ENCODE results near the gene ESR2.

Gene ESR2

GRCh38 chr14:64245491-64245890 lies 48.7 kb downstream of the ESR2 start:
- H3K9ac ChIP-seq (ENCODE audit: low read length): no peak overlapping the region
- H3K27ac ChIP-seq (ENCODE audit: low read depth, low read length): no peak overlapping the region
- no CpG with 5 or more reads among the region's 4 CpGs for WGBS (ENCODE audit: extremely low coverage, insufficient coverage, low lambda C conversion rate)

DNA sequence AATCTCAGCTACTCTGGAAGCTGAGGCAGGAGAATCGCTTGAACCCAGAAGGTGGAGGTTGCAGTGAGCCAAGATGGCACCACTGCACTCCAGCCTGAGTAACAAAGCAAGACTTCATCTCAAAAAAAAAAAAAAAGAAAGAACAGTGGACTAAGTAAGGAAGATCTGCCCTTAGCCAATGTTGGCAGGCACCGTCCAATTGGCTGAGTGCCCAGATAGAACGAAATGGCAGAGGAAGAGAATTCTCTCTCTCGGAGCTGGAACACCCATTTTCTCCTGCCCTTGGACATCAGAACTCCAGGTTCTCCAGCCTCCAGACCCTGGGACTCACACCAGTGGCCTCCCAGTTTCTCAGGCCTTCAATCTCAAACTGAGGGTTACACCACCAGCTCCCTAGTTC lies 49.9 kb downstream of the ESR2 start:
- H2BK5ac ChIP-seq (ENCODE audit: low read length): no peak overlapping the region

More at GRCh38 chr14:64245491-64245890, 48.7 kb downstream of the ESR2 start:
- Histone ChIP-seq H3K79me2 (ENCODE audit: control insufficient read depth, insufficient read depth, low read length) (no peaks in the 10 kb centered on the region), H3K18ac (ENCODE audit: low read length) (no peak overlapping the region), H3K4me3 (ENCODE audit: low read length) (no peak overlapping the region), H3K36me3 (ENCODE audit: control insufficient read depth, insufficient read depth, low read length) (no peaks in the 10 kb centered on the region), H4K5ac (ENCODE audit: low read length) (no peak overlapping the region), H2AK5ac (ENCODE audit: low read length) (no peak overlapping the region), H3K27me3 (ENCODE audit: insufficient read depth, low read length, poor library complexity) (no peaks in the 10 kb centered on the region), H2BK15ac (replicated peaks; ENCODE audit: low read depth) (no peak overlapping the region), H3K4ac (ENCODE audit: low read depth, low read length) (no peak overlapping the region), H3K56ac (ENCODE audit: low read length) (no peak overlapping the region), H2BK120ac (ENCODE audit: low read depth, low read length) (no peak overlapping the region), H3K4me1 (ENCODE audit: control insufficient read depth, low read depth, low read length) (no peaks in the 10 kb centered on the region), H3K79me1 (ENCODE audit: low read length) (no peaks in the 10 kb centered on the region), H3K23ac (ENCODE audit: low read length) (no peak overlapping the region), H3K4me2 (ENCODE audit: low read length) (no peak overlapping the region), H4K8ac (ENCODE audit: low read depth, low read length) (no peak overlapping the region), H2BK5ac (ENCODE audit: low read length) (no peak overlapping the region)
- no peak for DNase-seq

DNA sequence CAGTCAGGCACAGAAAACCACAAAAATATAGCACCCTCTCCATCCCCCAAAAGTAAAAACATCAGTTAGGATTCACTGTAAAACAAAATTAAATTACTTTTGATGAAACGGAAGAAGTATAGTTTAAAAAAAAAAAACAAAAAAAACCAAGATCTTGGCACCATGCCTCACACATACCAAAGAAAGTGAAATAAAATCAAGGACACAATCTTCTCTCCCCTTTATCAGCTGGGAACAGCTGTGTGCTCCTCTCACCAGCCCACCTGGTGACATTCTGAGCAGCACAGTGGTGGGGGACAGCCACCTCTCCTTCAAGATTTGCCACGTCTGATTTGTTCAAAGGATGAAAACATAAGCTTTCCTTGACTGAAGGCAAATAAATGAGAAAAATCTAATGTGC lies 55.5 kb downstream of the ESR2 start:
- H3K79me1 ChIP-seq (ENCODE audit: low read length): no peaks in the 10 kb centered on the region
- no peaks in the 10 kb centered on the region for H3K79me2 ChIP-seq (ENCODE audit: control insufficient read depth, insufficient read depth, low read length)
- no peak overlapping the region for H3K56ac ChIP-seq (ENCODE audit: low read length)
- no peak overlapping the region for H3K27ac ChIP-seq (ENCODE audit: low read depth, low read length)
- no peak for DNase-seq
- H2BK15ac ChIP-seq (replicated peaks; ENCODE audit: low read depth): no peak overlapping the region
- H3K4ac ChIP-seq (ENCODE audit: low read depth, low read length): no peak overlapping the region
- no peak overlapping the region for H3K18ac ChIP-seq (ENCODE audit: low read length)
- H3K4me1 ChIP-seq (ENCODE audit: control insufficient read depth, low read depth, low read length): no peaks in the 10 kb centered on the region
- H3K4me2 ChIP-seq (ENCODE audit: low read length): no peak overlapping the region
- no CpG with 5 or more reads among the region's 2 CpGs for WGBS (ENCODE audit: extremely low coverage, insufficient coverage, low lambda C conversion rate)
- H4K8ac ChIP-seq (ENCODE audit: low read depth, low read length): no peak overlapping the region
- no peak overlapping the region for H3K4me3 ChIP-seq (ENCODE audit: low read length)
- no peak overlapping the region for H3K23ac ChIP-seq (ENCODE audit: low read length)
- H2BK5ac ChIP-seq (ENCODE audit: low read length): no peak overlapping the region
- no peaks in the 10 kb centered on the region for H3K36me3 ChIP-seq (ENCODE audit: control insufficient read depth, insufficient read depth, low read length)
- no peak overlapping the region for H4K5ac ChIP-seq (ENCODE audit: low read length)
- H3K9ac ChIP-seq (ENCODE audit: low read length): no peak overlapping the region
- H2AK5ac ChIP-seq (ENCODE audit: low read length): no peak overlapping the region
- no peaks in the 10 kb centered on the region for H3K27me3 ChIP-seq (ENCODE audit: insufficient read depth, low read length, poor library complexity)
- no peak overlapping the region for H2BK120ac ChIP-seq (ENCODE audit: low read depth, low read length)

More for the DNA sequence above, 49.9 kb downstream of the ESR2 start:
- Histone ChIP-seq H3K9ac (ENCODE audit: low read length) (no peak overlapping the region), H3K27ac (ENCODE audit: low read depth, low read length) (no peak overlapping the region), H3K79me2 (ENCODE audit: control insufficient read depth, insufficient read depth, low read length) (no peaks in the 10 kb centered on the region), H3K4me1 (ENCODE audit: control insufficient read depth, low read depth, low read length) (no peaks in the 10 kb centered on the region), H3K4ac (ENCODE audit: low read depth, low read length) (no peak overlapping the region), H4K5ac (ENCODE audit: low read length) (no peak overlapping the region), H3K23ac (ENCODE audit: low read length) (no peak overlapping the region), H3K4me3 (ENCODE audit: low read length) (no peak overlapping the region), H3K18ac (ENCODE audit: low read length) (no peak overlapping the region), H2BK120ac (ENCODE audit: low read depth, low read length) (no peak overlapping the region), H2BK15ac (replicated peaks; ENCODE audit: low read depth) (no peak overlapping the region), H3K56ac (ENCODE audit: low read length) (no peak overlapping the region), H3K79me1 (ENCODE audit: low read length) (no peaks in the 10 kb centered on the region), H2AK5ac (ENCODE audit: low read length) (no peak overlapping the region), H4K8ac (ENCODE audit: low read depth, low read length) (no peak overlapping the region), H3K27me3 (ENCODE audit: insufficient read depth, low read length, poor library complexity) (no peaks in the 10 kb centered on the region), H3K4me2 (ENCODE audit: low read length) (no peak overlapping the region), H3K36me3 (ENCODE audit: control insufficient read depth, insufficient read depth, low read length) (no peaks in the 10 kb centered on the region)
- no peak for DNase-seq
- WGBS (ENCODE audit: extremely low coverage, insufficient coverage, low lambda C conversion rate): no CpG with 5 or more reads among the region's 4 CpGs

DNA sequence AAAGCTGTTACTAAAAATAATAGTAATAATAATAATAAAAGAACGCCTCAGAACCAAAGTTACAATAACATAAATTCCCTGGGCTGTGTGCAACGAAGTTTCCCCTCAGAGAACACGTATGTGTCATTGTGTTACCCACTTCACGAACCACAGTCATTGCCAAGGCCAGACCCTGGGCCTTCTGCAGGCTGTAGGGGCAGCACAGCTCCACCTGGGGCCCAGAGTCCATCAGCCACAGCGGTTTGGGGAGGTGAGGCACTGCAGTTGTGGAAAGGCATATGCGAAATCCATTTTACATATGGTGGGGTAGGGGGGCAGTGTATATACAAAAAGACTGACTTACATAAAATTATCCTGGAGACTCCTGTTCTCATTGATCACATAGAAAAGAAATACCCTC lies 56.1 kb downstream of the ESR2 start:
- no peak overlapping the region for H3K9ac ChIP-seq (ENCODE audit: low read length)
- H3K4ac ChIP-seq (ENCODE audit: low read depth, low read length): no peak overlapping the region
- no peaks in the 10 kb centered on the region for H3K27me3 ChIP-seq (ENCODE audit: insufficient read depth, low read length, poor library complexity)
- H4K5ac ChIP-seq (ENCODE audit: low read length): no peak overlapping the region
- no peak overlapping the region for H3K56ac ChIP-seq (ENCODE audit: low read length)
- no peak overlapping the region for H2AK5ac ChIP-seq (ENCODE audit: low read length)
- H3K79me2 ChIP-seq (ENCODE audit: control insufficient read depth, insufficient read depth, low read length): no peaks in the 10 kb centered on the region
- no peaks in the 10 kb centered on the region for H3K36me3 ChIP-seq (ENCODE audit: control insufficient read depth, insufficient read depth, low read length)
- no peak overlapping the region for H2BK5ac ChIP-seq (ENCODE audit: low read length)
- H3K4me1 ChIP-seq (ENCODE audit: control insufficient read depth, low read depth, low read length): no peaks in the 10 kb centered on the region
- H4K8ac ChIP-seq (ENCODE audit: low read depth, low read length): no peak overlapping the region
- no peak overlapping the region for H3K4me3 ChIP-seq (ENCODE audit: low read length)
- no CpG with 5 or more reads among the region's 6 CpGs for WGBS (ENCODE audit: extremely low coverage, insufficient coverage, low lambda C conversion rate)
- H3K79me1 ChIP-seq (ENCODE audit: low read length): no peaks in the 10 kb centered on the region
- H3K27ac ChIP-seq (ENCODE audit: low read depth, low read length): no peak overlapping the region
- H3K4me2 ChIP-seq (ENCODE audit: low read length): no peak overlapping the region
- no peak overlapping the region for H3K23ac ChIP-seq (ENCODE audit: low read length)
- no peak overlapping the region for H2BK15ac ChIP-seq (replicated peaks; ENCODE audit: low read depth)
- no peak overlapping the region for H2BK120ac ChIP-seq (ENCODE audit: low read depth, low read length)
- H3K18ac ChIP-seq (ENCODE audit: low read length): no peak overlapping the region
- peak; percentile 23 for DNase-seq

DNA sequence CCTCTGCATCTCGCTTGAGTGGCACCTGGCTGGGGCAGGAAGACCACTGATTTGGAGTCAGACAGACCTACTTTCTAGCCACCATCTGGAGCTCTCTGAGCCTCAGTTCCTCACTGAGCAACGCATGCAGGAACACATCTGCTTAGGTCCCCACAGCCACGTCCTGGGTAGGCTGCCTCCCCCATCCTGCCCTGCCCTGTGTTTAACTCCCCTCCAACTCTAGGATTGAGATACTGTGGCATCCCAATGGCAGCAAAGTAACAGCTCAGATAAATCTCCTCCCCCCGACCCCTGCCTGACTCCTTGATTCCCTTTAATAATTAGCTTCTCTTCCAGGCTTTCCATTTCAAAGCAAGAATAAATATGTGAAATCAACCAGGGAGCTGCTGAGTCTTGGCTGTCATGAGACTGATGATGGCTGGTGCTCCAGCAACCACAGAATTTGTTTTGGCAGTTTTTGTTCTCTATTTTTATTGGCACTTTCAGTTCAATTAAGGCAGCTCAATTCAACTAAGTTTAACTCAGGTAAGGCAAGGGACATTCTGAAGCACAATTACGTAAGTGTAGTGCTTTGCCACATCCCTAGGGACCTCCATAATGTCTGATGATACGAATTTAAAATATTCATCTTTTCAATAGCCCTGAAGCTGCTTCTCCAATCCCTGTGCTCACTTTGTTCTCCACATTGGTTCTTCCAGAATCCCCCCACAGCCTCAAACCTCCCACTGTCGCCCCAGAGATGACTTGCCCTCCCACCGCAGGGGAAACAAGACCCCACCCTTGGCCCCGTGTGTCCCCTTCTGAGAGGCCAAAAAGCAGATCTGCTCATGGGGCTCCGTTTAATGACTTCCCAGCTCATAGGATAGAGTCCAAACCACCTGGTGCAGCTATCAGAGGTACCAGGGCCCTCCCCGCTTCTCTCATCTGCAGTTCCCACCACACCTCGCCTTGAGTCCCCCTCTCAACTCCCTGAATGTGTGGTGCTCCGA lies 58.2 kb downstream of the ESR2 start:
- no peak overlapping the region for H3K23ac ChIP-seq (ENCODE audit: low read length)
- no peak overlapping the region for H3K56ac ChIP-seq (ENCODE audit: low read length)
- no peak overlapping the region for H2BK15ac ChIP-seq (replicated peaks; ENCODE audit: low read depth)
- no peak overlapping the region for H3K4me2 ChIP-seq (ENCODE audit: low read length)
- H3K79me1 ChIP-seq (ENCODE audit: low read length): no peaks in the 10 kb centered on the region
- no CpG with 5 or more reads among the region's 13 CpGs for WGBS (ENCODE audit: extremely low coverage, insufficient coverage, low lambda C conversion rate)
- no peak for DNase-seq
- H3K36me3 ChIP-seq (ENCODE audit: control insufficient read depth, insufficient read depth, low read length): no peaks in the 10 kb centered on the region
- H3K79me2 ChIP-seq (ENCODE audit: control insufficient read depth, insufficient read depth, low read length): no peaks in the 10 kb centered on the region
- no peak overlapping the region for H4K5ac ChIP-seq (ENCODE audit: low read length)
- H3K4me1 ChIP-seq (ENCODE audit: control insufficient read depth, low read depth, low read length): no peaks in the 10 kb centered on the region
- no peak overlapping the region for H3K18ac ChIP-seq (ENCODE audit: low read length)
- H3K9ac ChIP-seq (ENCODE audit: low read length): no peak overlapping the region
- no peaks in the 10 kb centered on the region for H3K27me3 ChIP-seq (ENCODE audit: insufficient read depth, low read length, poor library complexity)
- H3K4me3 ChIP-seq (ENCODE audit: low read length): no peak overlapping the region
- H4K8ac ChIP-seq (ENCODE audit: low read depth, low read length): no peak overlapping the region
- H2BK5ac ChIP-seq (ENCODE audit: low read length): no peak overlapping the region
- H2AK5ac ChIP-seq (ENCODE audit: low read length): no peak overlapping the region
- H2BK120ac ChIP-seq (ENCODE audit: low read depth, low read length): no peak overlapping the region
- no peak overlapping the region for H3K27ac ChIP-seq (ENCODE audit: low read depth, low read length)
- no peak overlapping the region for H3K4ac ChIP-seq (ENCODE audit: low read depth, low read length)

Data from mesendoderm (in vitro differentiated cells).